ENCODE measurements around the gene DDX41. TPM values are rescaled to one million over a fixed set of nuclear protein-coding genes. Genes with fewer than 3 reads are reported as not detected.

DDX41 gene
- total RNA-seq, 1 experiment from 2014 or later: 136 TPM

DNA sequence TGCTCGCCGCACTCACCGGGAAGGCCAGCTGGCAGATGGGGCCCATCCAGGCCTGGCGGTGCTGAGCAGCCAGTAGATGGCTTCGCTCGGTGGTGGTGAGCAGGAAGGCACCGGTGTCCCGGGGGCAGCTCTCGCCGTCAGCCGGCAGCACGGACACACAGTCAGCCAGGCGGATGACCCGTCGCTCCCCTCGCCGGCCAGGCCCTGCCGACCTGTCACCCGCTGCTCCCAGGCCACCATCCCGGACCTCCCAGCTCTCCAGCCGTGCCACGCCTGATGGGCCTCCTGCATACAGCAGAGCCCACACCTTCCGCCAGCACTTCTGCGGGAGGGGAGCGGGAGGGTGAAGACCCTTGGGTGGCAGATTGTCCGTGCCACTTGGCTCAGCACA is 8.5 kb downstream of the DDX41 start:
- Mint-ChIP-seq H3K4me1 (peaks cover 17% of the 10 kb centered on the region), H3K4me3 (no peak overlapping the region), H3K9me3 (no peaks in the 10 kb centered on the region), H3K27me3 (ENCODE audit: low read depth) (no peaks in the 10 kb centered on the region), H3K36me3 (peaks cover 27% of the 10 kb centered on the region), H3K27ac (no peak overlapping the region)
- no peak for DNase-seq (ENCODE audit: low spot score)
- ATAC-seq: no peak
- TF ChIP-seq CREB1 (CRISPR knock-in tag; IDR thresholded peaks at IDR 0.05) (no peak), ZNF138 (CRISPR knock-in tag; conservative IDR thresholded peaks at IDR 0.05) (no peak), ZNF671 (CRISPR knock-in tag; IDR thresholded peaks at IDR 0.05) (no peak), ZNF263 (CRISPR knock-in tag; IDR thresholded peaks at IDR 0.05; ENCODE audit: low read depth) (0 out of 2 replicates have a peak, but pooled peaks have one; percentile 24), ZNF425 (CRISPR knock-in tag; conservative IDR thresholded peaks at IDR 0.05) (no peak), EMX1 (CRISPR knock-in tag; IDR thresholded peaks at IDR 0.05) (no peak)
- TF ChIP-seq, protein P1, sequence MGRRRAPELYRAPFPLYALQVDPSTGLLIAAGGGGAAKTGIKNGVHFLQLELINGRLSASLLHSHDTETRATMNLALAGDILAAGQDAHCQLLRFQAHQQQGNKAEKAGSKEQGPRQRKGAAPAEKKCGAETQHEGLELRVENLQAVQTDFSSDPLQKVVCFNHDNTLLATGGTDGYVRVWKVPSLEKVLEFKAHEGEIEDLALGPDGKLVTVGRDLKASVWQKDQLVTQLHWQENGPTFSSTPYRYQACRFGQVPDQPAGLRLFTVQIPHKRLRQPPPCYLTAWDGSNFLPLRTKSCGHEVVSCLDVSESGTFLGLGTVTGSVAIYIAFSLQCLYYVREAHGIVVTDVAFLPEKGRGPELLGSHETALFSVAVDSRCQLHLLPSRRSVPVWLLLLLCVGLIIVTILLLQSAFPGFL (CRISPR knock-in tag; IDR thresholded peaks at IDR 0.05; ENCODE audit: borderline replicate concordance): no peak
- CTCF ChIA-PET: interaction anchor here (1.1 to 6.3 kb wide), 5 partner anchors 7 to 51 kb away, joined by 4 to 57 read pairs (median 6); partner anchors contain the start of gene PDLIM7
- POLR2A ChIA-PET: interaction anchor here (0.5 to 2.7 kb wide), 2 partner anchors 8 to 11 kb away, joined by 3 to 9 read pairs; partner anchors contain the start of gene PDLIM7

GRCh38 chr5:177507596-177508220 is 9.1 kb downstream of the DDX41 start:
- ChIA-PET CTCF (interaction anchor here (0.9 to 6.3 kb wide), 8 partner anchors 8 to 137 kb away, joined by 3 to 57 read pairs (median 4); partner anchors contain the start of gene PDLIM7), POLR2A (interaction anchor here (2.7 kb wide), 1 partner anchor 10 kb away, joined by 9 read pairs; the partner anchor contains the start of gene PDLIM7)
- H3K4me3 Mint-ChIP-seq: no peak overlapping the region
- TF ChIP-seq ZNF396 (CRISPR knock-in tag; IDR thresholded peaks at IDR 0.05; ENCODE audit: borderline replicate concordance): no peak
- TF ChIP-seq, protein P2, sequence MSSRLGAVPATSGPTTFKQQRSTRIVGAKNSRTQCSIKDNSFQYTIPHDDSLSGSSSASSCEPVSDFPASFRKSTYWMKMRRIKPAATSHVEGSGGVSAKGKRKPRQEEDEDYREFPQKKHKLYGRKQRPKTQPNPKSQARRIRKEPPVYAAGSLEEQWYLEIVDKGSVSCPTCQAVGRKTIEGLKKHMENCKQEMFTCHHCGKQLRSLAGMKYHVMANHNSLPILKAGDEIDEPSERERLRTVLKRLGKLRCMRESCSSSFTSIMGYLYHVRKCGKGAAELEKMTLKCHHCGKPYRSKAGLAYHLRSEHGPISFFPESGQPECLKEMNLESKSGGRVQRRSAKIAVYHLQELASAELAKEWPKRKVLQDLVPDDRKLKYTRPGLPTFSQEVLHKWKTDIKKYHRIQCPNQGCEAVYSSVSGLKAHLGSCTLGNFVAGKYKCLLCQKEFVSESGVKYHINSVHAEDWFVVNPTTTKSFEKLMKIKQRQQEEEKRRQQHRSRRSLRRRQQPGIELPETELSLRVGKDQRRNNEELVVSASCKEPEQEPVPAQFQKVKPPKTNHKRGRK (CRISPR knock-in tag; IDR thresholded peaks at IDR 0.05; ENCODE audit: borderline replicate concordance): no peak
- TF ChIP-seq, protein P3, sequence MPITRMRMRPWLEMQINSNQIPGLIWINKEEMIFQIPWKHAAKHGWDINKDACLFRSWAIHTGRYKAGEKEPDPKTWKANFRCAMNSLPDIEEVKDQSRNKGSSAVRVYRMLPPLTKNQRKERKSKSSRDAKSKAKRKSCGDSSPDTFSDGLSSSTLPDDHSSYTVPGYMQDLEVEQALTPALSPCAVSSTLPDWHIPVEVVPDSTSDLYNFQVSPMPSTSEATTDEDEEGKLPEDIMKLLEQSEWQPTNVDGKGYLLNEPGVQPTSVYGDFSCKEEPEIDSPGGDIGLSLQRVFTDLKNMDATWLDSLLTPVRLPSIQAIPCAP (CRISPR knock-in tag; IDR thresholded peaks at IDR 0.05): no peak
- no peak for TF ChIP-seq TEAD1 (CRISPR knock-in tag; IDR thresholded peaks at IDR 0.05)
- TF ChIP-seq ZNF263 (CRISPR knock-in tag; IDR thresholded peaks at IDR 0.05; ENCODE audit: low read depth): no peak
- no peak for TF ChIP-seq HMGA2 (CRISPR knock-in tag; IDR thresholded peaks at IDR 0.05)
- TF ChIP-seq, protein P1 (CRISPR knock-in tag; IDR thresholded peaks at IDR 0.05; ENCODE audit: borderline replicate concordance): no peak
- TF ChIP-seq RELA (CRISPR knock-in tag; IDR thresholded peaks at IDR 0.05; ENCODE audit: borderline replicate concordance): no peak
- TF ChIP-seq, protein P4, sequence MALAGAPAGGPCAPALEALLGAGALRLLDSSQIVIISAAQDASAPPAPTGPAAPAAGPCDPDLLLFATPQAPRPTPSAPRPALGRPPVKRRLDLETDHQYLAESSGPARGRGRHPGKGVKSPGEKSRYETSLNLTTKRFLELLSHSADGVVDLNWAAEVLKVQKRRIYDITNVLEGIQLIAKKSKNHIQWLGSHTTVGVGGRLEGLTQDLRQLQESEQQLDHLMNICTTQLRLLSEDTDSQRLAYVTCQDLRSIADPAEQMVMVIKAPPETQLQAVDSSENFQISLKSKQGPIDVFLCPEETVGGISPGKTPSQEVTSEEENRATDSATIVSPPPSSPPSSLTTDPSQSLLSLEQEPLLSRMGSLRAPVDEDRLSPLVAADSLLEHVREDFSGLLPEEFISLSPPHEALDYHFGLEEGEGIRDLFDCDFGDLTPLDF (CRISPR knock-in tag; IDR thresholded peaks at IDR 0.05): no peak
- no peak for TF ChIP-seq ZNF671 (CRISPR knock-in tag; IDR thresholded peaks at IDR 0.05)
- TF ChIP-seq, protein P5, sequence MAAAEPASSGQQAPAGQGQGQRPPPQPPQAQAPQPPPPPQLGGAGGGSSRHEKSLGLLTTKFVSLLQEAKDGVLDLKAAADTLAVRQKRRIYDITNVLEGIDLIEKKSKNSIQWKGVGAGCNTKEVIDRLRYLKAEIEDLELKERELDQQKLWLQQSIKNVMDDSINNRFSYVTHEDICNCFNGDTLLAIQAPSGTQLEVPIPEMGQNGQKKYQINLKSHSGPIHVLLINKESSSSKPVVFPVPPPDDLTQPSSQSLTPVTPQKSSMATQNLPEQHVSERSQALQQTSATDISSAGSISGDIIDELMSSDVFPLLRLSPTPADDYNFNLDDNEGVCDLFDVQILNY (CRISPR knock-in tag; IDR thresholded peaks at IDR 0.05): no peak
- TF ChIP-seq IRF2 (CRISPR knock-in tag; IDR thresholded peaks at IDR 0.05; ENCODE audit: borderline replicate concordance, low read depth): no peak
- TF ChIP-seq ZNF423 (CRISPR knock-in tag; IDR thresholded peaks at IDR 0.05): no peak
- no peak for TF ChIP-seq NFE2L1 (CRISPR knock-in tag; IDR thresholded peaks at IDR 0.05)
- TF ChIP-seq, protein P6, sequence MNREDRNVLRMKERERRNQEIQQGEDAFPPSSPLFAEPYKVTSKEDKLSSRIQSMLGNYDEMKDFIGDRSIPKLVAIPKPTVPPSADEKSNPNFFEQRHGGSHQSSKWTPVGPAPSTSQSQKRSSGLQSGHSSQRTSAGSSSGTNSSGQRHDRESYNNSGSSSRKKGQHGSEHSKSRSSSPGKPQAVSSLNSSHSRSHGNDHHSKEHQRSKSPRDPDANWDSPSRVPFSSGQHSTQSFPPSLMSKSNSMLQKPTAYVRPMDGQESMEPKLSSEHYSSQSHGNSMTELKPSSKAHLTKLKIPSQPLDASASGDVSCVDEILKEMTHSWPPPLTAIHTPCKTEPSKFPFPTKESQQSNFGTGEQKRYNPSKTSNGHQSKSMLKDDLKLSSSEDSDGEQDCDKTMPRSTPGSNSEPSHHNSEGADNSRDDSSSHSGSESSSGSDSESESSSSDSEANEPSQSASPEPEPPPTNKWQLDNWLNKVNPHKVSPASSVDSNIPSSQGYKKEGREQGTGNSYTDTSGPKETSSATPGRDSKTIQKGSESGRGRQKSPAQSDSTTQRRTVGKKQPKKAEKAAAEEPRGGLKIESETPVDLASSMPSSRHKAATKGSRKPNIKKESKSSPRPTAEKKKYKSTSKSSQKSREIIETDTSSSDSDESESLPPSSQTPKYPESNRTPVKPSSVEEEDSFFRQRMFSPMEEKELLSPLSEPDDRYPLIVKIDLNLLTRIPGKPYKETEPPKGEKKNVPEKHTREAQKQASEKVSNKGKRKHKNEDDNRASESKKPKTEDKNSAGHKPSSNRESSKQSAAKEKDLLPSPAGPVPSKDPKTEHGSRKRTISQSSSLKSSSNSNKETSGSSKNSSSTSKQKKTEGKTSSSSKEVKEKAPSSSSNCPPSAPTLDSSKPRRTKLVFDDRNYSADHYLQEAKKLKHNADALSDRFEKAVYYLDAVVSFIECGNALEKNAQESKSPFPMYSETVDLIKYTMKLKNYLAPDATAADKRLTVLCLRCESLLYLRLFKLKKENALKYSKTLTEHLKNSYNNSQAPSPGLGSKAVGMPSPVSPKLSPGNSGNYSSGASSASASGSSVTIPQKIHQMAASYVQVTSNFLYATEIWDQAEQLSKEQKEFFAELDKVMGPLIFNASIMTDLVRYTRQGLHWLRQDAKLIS (CRISPR knock-in tag; IDR thresholded peaks at IDR 0.05; ENCODE audit: borderline replicate concordance): no peak
- TF ChIP-seq ZNF232 (CRISPR knock-in tag; IDR thresholded peaks at IDR 0.05): no peak
- no peak for TF ChIP-seq PRRX2 (CRISPR knock-in tag; IDR thresholded peaks at IDR 0.05)

More at GRCh38 chr5:177507596-177508220, 9.1 kb downstream of the DDX41 start:
- Mint-ChIP-seq H3K27me3 (ENCODE audit: low read depth) (no peaks in the 10 kb centered on the region), H3K4me1 (peaks cover 17% of the 10 kb centered on the region), H3K36me3 (peaks cover 22% of the 10 kb centered on the region), H3K27ac (no peak overlapping the region), H3K9me3 (no peaks in the 10 kb centered on the region)
- DNase-seq (ENCODE audit: low spot score): no peak
- no peak for ATAC-seq

Measured in WTC11 (cell line).